SK-N-SH treated with all-trans-retinoic acid at 6 μM for 48 hours (cell line): Measurements from ENCODE around the gene ACACB.

Source experiments
- PPARA ChIP-seq: fragments of 250-450 bp; sonication (Bioruptor Pico); IDR thresholded peaks from 2 replicates; pipeline ENCODE4 v1.5.0; 2020; ENCODE audit warnings: mild to moderate bottlenecking, borderline replicate concordance
- RARB ChIP-seq: fragments of 250-450 bp; sonication (Bioruptor Pico); IDR thresholded peaks from 2 replicates; pipeline ENCODE4 v1.8.0; 2021; ENCODE audit warnings: mild to moderate bottlenecking, moderate library complexity
- TCF4 ChIP-seq: fragments of 250-450 bp; sonication (Bioruptor Pico); IDR thresholded peaks from 2 replicates; pipeline ENCODE4 v1.8.0; 2021; ENCODE audit warnings: mild to moderate bottlenecking, moderate library complexity, borderline replicate concordance
- TOX ChIP-seq: fragments of 250-450 bp; sonication (Bioruptor Pico); IDR thresholded peaks from 2 replicates; pipeline ENCODE4 v1.8.0; 2021; ENCODE audit warnings: mild to moderate bottlenecking, moderate library complexity, borderline replicate concordance
- ZC3H10 ChIP-seq: fragments of 250-450 bp; sonication (Bioruptor Pico); IDR thresholded peaks from 2 replicates; pipeline ENCODE4 v1.5.1; 2021; ENCODE audit warnings: mild to moderate bottlenecking, moderate library complexity
- ZFP3 ChIP-seq: fragments of 250-450 bp; sonication (Bioruptor Pico); IDR thresholded peaks from 2 replicates; pipeline ENCODE4 v1.5.0; 2020; ENCODE audit warnings: mild to moderate bottlenecking, moderate library complexity
- TF ChIP-seq, protein P1 (sequence below): fragments of 250-450 bp; sonication (Bioruptor Pico); IDR thresholded peaks from 2 replicates; pipeline ENCODE4 v1.8.0; 2021; ENCODE audit warnings: low read depth, mild to moderate bottlenecking, moderate library complexity, borderline replicate concordance

DNA sequence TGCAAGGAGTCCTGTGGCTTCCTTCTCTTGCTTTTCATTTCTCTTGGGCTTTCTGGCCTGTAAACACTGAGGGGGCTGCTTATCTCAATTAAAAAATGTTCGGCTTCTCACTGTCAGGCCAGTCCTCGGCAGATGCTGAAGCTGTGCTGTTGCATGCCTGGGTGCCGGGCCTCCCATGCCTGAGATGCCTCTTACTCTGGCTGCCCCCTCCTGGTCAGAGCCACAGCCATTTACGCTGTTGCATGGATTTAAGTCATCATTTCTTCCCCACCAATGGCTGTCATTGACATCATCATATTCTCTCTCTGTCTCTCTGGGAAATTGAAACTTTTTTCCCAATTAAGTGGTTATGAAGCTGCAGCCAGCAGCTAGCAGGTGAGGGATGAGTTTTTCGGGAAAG is 139.0 kb downstream of the ACACB start:
- TF ChIP-seq TCF4 (CRISPR knock-in tag): no peak
- TF ChIP-seq ZFP3 (CRISPR knock-in tag): no peak
- no peak for TF ChIP-seq TOX (CRISPR knock-in tag)
- TF ChIP-seq ZC3H10 (CRISPR knock-in tag): no peak
- no peak for TF ChIP-seq RARB (CRISPR knock-in tag)
- TF ChIP-seq, protein P1, sequence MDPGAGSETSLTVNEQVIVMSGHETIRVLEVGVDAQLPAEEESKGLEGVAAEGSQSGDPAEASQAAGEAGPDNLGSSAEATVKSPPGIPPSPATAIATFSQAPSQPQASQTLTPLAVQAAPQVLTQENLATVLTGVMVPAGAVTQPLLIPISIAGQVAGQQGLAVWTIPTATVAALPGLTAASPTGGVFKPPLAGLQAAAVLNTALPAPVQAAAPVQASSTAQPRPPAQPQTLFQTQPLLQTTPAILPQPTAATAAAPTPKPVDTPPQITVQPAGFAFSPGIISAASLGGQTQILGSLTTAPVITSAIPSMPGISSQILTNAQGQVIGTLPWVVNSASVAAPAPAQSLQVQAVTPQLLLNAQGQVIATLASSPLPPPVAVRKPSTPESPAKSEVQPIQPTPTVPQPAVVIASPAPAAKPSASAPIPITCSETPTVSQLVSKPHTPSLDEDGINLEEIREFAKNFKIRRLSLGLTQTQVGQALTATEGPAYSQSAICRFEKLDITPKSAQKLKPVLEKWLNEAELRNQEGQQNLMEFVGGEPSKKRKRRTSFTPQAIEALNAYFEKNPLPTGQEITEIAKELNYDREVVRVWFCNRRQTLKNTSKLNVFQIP: no peak
- no peak for TF ChIP-seq PPARA (CRISPR knock-in tag)
